WTC11 (cell line): ENCODE results near the gene MLX. TPM values are rescaled to one million over a fixed set of nuclear protein-coding genes. Genes with fewer than 3 reads are reported as not detected.

ENCODE experiments used
- ATF1 ChIP-seq: sonication (generic); formaldehyde crosslinking; IDR thresholded peaks from 2 replicates; pipeline ENCODE4 v1.8.1; 2023; ENCODE audit warnings: mild to moderate bottlenecking, moderate library complexity, missing genetic modification reagents
- CBFB ChIP-seq: sonication (generic); formaldehyde crosslinking; IDR thresholded peaks from 2 replicates; pipeline ENCODE4 v1.8.1; 2022; ENCODE audit warnings: mild to moderate bottlenecking, low read depth, missing genetic modification reagents
- CREM ChIP-seq: sonication (generic); formaldehyde crosslinking; IDR thresholded peaks from 2 replicates; pipeline ENCODE4 v1.8.1; 2022; ENCODE audit warnings: mild to moderate bottlenecking, missing genetic modification reagents, moderate library complexity
- ELF4 ChIP-seq: sonication (generic); formaldehyde crosslinking; IDR thresholded peaks from 2 replicates; pipeline ENCODE4 v1.8.1; 2022; ENCODE audit warnings: low read depth, mild to moderate bottlenecking, moderate library complexity, missing genetic modification reagents
- ETV6 ChIP-seq: sonication (generic); formaldehyde crosslinking; IDR thresholded peaks from 2 replicates; pipeline ENCODE4 v1.8.1; 2022; ENCODE audit warnings: mild to moderate bottlenecking, missing genetic modification reagents
- FOXP1 ChIP-seq: sonication (generic); formaldehyde crosslinking; IDR thresholded peaks from 2 replicates; pipeline ENCODE4 v1.8.0; 2022; ENCODE audit warnings: missing genetic modification reagents, mild to moderate bottlenecking, moderate library complexity, borderline replicate concordance
- GTF2I ChIP-seq: fragments of 250-450 bp; sonication (Bioruptor Pico); conservative IDR thresholded peaks from 2 replicates; pipeline ENCODE4 v1.4.0; 2021; ENCODE audit warnings: mild to moderate bottlenecking
- IRF2 ChIP-seq: sonication (generic); formaldehyde crosslinking; IDR thresholded peaks from 2 replicates; pipeline ENCODE4 v1.8.0; 2022; ENCODE audit warnings: low read depth, missing genetic modification reagents, borderline replicate concordance
- JAZF1 ChIP-seq: fragments of 250-450 bp; sonication (Bioruptor Pico); IDR thresholded peaks from 2 replicates; pipeline ENCODE4 v1.9.0; 2021; ENCODE audit warnings: moderate library complexity, mild to moderate bottlenecking, inconsistent platforms
- MYBL2 ChIP-seq: sonication (generic); formaldehyde crosslinking; IDR thresholded peaks from 2 replicates; pipeline ENCODE4 v1.8.1; 2023; ENCODE audit warnings: mild to moderate bottlenecking, moderate library complexity, missing genetic modification reagents
- NFATC4 ChIP-seq: fragments of 250-450 bp; sonication (Bioruptor Pico); IDR thresholded peaks from 2 replicates; pipeline ENCODE4 v1.9.0; 2021; ENCODE audit warnings: mild to moderate bottlenecking
- RELA ChIP-seq: sonication (generic); formaldehyde crosslinking; IDR thresholded peaks from 2 replicates; pipeline ENCODE4 v1.8.1; 2022; ENCODE audit warnings: missing genetic modification reagents, mild to moderate bottlenecking, borderline replicate concordance
- SMAD3 ChIP-seq: sonication (generic); formaldehyde crosslinking; IDR thresholded peaks from 2 replicates; pipeline ENCODE4 v1.8.0; 2022; ENCODE audit warnings: missing genetic modification reagents, mild to moderate bottlenecking, borderline replicate concordance
- SMAD4 ChIP-seq: sonication (generic); formaldehyde crosslinking; IDR thresholded peaks from 2 replicates; pipeline ENCODE4 v1.8.0; 2022; ENCODE audit warnings: mild to moderate bottlenecking, missing genetic modification reagents
- ZNF121 ChIP-seq: sonication (generic); formaldehyde crosslinking; IDR thresholded peaks from 2 replicates; pipeline ENCODE4 v1.8.0; 2023; ENCODE audit warnings: missing genetic modification reagents
- ZNF423 ChIP-seq: fragments of 250-450 bp; sonication (Bioruptor Pico); IDR thresholded peaks from 2 replicates; pipeline ENCODE4 v2.1.2; 2022; ENCODE audit warnings: mild to moderate bottlenecking, moderate library complexity
- total RNA-seq: library from RNA; stranded (reverse); gene quantifications from 3 replicates; pipeline ENCODE4 v1.2.3, GENCODE V29; 2021
- TF ChIP-seq, protein P1 (sequence below): sonication (generic); formaldehyde crosslinking; IDR thresholded peaks from 2 replicates; pipeline ENCODE4 v1.8.0; 2022; ENCODE audit warnings: mild to moderate bottlenecking, missing genetic modification reagents
- TF ChIP-seq, protein P2 (sequence below): fragments of 250-450 bp; sonication (Bioruptor Pico); IDR thresholded peaks from 2 replicates; pipeline ENCODE4 v1.8.0; 2021; ENCODE audit warnings: mild to moderate bottlenecking
- TF ChIP-seq, protein P3 (sequence below): sonication (generic); formaldehyde crosslinking; IDR thresholded peaks from 2 replicates; pipeline ENCODE4 v1.8.1; 2022; ENCODE audit warnings: mild to moderate bottlenecking, moderate library complexity, missing genetic modification reagents
- TF ChIP-seq, protein P4 (sequence below): fragments of 250-450 bp; sonication (Bioruptor Pico); IDR thresholded peaks from 2 replicates; pipeline ENCODE4 v1.9.0; 2021; ENCODE audit warnings: mild to moderate bottlenecking
- TF ChIP-seq, protein P5 (sequence below): sonication (generic); formaldehyde crosslinking; IDR thresholded peaks from 2 replicates; pipeline ENCODE4 v1.8.0; 2023; ENCODE audit warnings: missing genetic modification reagents, mild to moderate bottlenecking, borderline replicate concordance
- TF ChIP-seq, protein P6 (sequence below): sonication (generic); formaldehyde crosslinking; IDR thresholded peaks from 2 replicates; pipeline ENCODE4 v1.8.0; 2022; ENCODE audit warnings: mild to moderate bottlenecking, missing genetic modification reagents
- TF ChIP-seq, protein P7 (sequence below): sonication (generic); formaldehyde crosslinking; IDR thresholded peaks from 2 replicates; pipeline ENCODE4 v1.8.1; 2022; ENCODE audit warnings: mild to moderate bottlenecking, missing genetic modification reagents, moderate library complexity, borderline replicate concordance
- TF ChIP-seq, protein P8 (sequence below): sonication (generic); formaldehyde crosslinking; IDR thresholded peaks from 2 replicates; pipeline ENCODE4 v1.8.1; 2022; ENCODE audit warnings: missing genetic modification reagents, borderline replicate concordance
- TF ChIP-seq, protein P9 (sequence below): sonication (generic); formaldehyde crosslinking; IDR thresholded peaks from 2 replicates; pipeline ENCODE4 v1.8.1; 2023; ENCODE audit warnings: mild to moderate bottlenecking, missing genetic modification reagents, moderate library complexity

MLX gene
- total RNA-seq, 1 experiment from 2014 or later, result 34.9 TPM

DNA sequence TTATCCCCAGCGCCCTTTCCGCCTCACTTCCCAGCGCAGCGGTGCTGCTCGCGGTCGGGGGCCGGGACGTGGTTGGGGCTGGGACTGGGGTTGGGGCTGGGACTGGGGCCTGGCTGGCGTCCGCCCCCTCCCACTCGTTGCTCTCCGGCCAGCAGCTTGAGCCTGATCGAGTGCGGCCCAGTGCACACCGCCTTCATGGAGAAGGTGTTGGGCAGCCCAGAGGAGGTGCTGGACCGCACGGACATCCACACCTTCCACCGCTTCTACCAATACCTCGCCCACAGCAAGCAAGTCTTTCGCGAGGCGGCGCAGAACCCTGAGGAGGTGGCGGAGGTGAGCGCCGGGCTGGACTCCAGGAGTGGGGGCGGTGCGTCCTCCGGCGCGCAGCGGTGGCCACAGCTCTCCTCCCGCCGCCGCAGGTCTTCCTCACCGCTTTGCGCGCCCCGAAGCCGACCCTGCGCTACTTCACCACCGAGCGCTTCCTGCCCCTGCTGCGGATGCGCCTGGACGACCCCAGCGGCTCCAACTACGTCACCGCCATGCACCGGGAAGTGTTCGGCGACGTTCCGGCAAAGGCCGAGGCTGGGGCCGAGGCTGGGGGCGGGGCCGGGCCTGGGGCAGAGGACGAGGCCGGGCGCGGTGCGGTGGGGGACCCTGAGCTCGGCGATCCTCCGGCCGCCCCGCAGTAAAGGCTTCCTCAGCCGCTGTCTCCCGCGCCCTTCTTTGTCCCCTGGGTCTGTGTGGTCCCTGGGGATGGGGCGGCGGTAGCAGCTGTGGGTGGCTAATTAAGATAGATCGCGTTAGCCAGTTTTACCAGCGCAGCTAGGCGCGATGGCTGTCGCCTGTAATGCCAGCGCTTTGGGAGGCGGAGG is 12.4 kb upstream of the MLX start (continued):
- TF ChIP-seq ETV6 (CRISPR knock-in tag) (peak; percentile 93), RELA (no peak), NFATC4 (CRISPR knock-in tag) (no peak), ZNF423 (no peak), SMAD3 (CRISPR knock-in tag) (peak; percentile 80; the same call in 1 of the 2 replicates), ATF1 (CRISPR knock-in tag) (0 out of 2 replicates have a peak, but pooled peaks have one; percentile 21), SMAD4 (no peak), MYBL2 (peak; percentile 86; the same call in 1 of the 2 replicates), JAZF1 (CRISPR knock-in tag) (no peak), ZNF121 (no peak), CBFB (CRISPR knock-in tag) (peak; percentile 97), FOXP1 (peak; percentile 11; the same call in 1 of the 2 replicates), GTF2I (CRISPR knock-in tag) (no peak), IRF2 (CRISPR knock-in tag) (no peak), CREM (CRISPR knock-in tag) (peak; percentile 89; the same call in 1 of the 2 replicates), ELF4 (CRISPR knock-in tag) (no peak)
- TF ChIP-seq, protein P1, sequence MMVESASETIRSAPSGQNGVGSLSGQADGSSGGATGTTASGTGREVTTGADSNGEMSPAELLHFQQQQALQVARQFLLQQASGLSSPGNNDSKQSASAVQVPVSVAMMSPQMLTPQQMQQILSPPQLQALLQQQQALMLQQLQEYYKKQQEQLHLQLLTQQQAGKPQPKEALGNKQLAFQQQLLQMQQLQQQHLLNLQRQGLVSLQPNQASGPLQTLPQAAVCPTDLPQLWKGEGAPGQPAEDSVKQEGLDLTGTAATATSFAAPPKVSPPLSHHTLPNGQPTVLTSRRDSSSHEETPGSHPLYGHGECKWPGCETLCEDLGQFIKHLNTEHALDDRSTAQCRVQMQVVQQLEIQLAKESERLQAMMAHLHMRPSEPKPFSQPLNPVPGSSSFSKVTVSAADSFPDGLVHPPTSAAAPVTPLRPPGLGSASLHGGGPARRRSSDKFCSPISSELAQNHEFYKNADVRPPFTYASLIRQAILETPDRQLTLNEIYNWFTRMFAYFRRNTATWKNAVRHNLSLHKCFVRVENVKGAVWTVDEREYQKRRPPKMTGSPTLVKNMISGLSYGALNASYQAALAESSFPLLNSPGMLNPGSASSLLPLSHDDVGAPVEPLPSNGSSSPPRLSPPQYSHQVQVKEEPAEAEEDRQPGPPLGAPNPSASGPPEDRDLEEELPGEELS (CRISPR knock-in tag), result peak; percentile 88
- TF ChIP-seq, protein P2, sequence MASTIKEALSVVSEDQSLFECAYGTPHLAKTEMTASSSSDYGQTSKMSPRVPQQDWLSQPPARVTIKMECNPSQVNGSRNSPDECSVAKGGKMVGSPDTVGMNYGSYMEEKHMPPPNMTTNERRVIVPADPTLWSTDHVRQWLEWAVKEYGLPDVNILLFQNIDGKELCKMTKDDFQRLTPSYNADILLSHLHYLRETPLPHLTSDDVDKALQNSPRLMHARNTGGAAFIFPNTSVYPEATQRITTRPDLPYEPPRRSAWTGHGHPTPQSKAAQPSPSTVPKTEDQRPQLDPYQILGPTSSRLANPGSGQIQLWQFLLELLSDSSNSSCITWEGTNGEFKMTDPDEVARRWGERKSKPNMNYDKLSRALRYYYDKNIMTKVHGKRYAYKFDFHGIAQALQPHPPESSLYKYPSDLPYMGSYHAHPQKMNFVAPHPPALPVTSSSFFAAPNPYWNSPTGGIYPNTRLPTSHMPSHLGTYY, result no peak
- TF ChIP-seq, protein P3, sequence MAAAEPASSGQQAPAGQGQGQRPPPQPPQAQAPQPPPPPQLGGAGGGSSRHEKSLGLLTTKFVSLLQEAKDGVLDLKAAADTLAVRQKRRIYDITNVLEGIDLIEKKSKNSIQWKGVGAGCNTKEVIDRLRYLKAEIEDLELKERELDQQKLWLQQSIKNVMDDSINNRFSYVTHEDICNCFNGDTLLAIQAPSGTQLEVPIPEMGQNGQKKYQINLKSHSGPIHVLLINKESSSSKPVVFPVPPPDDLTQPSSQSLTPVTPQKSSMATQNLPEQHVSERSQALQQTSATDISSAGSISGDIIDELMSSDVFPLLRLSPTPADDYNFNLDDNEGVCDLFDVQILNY (CRISPR knock-in tag), result 0 out of 2 replicates have a peak, but pooled peaks have one; percentile 10
- TF ChIP-seq, protein P4, sequence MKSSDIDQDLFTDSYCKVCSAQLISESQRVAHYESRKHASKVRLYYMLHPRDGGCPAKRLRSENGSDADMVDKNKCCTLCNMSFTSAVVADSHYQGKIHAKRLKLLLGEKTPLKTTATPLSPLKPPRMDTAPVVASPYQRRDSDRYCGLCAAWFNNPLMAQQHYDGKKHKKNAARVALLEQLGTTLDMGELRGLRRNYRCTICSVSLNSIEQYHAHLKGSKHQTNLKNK (CRISPR knock-in tag), result no peak
- TF ChIP-seq, protein P5, sequence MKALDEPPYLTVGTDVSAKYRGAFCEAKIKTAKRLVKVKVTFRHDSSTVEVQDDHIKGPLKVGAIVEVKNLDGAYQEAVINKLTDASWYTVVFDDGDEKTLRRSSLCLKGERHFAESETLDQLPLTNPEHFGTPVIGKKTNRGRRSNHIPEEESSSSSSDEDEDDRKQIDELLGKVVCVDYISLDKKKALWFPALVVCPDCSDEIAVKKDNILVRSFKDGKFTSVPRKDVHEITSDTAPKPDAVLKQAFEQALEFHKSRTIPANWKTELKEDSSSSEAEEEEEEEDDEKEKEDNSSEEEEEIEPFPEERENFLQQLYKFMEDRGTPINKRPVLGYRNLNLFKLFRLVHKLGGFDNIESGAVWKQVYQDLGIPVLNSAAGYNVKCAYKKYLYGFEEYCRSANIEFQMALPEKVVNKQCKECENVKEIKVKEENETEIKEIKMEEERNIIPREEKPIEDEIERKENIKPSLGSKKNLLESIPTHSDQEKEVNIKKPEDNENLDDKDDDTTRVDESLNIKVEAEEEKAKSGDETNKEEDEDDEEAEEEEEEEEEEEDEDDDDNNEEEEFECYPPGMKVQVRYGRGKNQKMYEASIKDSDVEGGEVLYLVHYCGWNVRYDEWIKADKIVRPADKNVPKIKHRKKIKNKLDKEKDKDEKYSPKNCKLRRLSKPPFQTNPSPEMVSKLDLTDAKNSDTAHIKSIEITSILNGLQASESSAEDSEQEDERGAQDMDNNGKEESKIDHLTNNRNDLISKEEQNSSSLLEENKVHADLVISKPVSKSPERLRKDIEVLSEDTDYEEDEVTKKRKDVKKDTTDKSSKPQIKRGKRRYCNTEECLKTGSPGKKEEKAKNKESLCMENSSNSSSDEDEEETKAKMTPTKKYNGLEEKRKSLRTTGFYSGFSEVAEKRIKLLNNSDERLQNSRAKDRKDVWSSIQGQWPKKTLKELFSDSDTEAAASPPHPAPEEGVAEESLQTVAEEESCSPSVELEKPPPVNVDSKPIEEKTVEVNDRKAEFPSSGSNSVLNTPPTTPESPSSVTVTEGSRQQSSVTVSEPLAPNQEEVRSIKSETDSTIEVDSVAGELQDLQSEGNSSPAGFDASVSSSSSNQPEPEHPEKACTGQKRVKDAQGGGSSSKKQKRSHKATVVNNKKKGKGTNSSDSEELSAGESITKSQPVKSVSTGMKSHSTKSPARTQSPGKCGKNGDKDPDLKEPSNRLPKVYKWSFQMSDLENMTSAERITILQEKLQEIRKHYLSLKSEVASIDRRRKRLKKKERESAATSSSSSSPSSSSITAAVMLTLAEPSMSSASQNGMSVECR (CRISPR knock-in tag), result 0 out of 2 replicates have a peak, but pooled peaks have one; percentile 53
- TF ChIP-seq, protein P6, sequence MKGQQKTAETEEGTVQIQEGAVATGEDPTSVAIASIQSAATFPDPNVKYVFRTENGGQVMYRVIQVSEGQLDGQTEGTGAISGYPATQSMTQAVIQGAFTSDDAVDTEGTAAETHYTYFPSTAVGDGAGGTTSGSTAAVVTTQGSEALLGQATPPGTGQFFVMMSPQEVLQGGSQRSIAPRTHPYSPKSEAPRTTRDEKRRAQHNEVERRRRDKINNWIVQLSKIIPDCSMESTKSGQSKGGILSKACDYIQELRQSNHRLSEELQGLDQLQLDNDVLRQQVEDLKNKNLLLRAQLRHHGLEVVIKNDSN (CRISPR knock-in tag), result no peak
- TF ChIP-seq, protein P7, sequence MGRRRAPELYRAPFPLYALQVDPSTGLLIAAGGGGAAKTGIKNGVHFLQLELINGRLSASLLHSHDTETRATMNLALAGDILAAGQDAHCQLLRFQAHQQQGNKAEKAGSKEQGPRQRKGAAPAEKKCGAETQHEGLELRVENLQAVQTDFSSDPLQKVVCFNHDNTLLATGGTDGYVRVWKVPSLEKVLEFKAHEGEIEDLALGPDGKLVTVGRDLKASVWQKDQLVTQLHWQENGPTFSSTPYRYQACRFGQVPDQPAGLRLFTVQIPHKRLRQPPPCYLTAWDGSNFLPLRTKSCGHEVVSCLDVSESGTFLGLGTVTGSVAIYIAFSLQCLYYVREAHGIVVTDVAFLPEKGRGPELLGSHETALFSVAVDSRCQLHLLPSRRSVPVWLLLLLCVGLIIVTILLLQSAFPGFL, result no peak
- TF ChIP-seq, protein P8, sequence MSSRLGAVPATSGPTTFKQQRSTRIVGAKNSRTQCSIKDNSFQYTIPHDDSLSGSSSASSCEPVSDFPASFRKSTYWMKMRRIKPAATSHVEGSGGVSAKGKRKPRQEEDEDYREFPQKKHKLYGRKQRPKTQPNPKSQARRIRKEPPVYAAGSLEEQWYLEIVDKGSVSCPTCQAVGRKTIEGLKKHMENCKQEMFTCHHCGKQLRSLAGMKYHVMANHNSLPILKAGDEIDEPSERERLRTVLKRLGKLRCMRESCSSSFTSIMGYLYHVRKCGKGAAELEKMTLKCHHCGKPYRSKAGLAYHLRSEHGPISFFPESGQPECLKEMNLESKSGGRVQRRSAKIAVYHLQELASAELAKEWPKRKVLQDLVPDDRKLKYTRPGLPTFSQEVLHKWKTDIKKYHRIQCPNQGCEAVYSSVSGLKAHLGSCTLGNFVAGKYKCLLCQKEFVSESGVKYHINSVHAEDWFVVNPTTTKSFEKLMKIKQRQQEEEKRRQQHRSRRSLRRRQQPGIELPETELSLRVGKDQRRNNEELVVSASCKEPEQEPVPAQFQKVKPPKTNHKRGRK (CRISPR knock-in tag), result no peak
- TF ChIP-seq, protein P9, sequence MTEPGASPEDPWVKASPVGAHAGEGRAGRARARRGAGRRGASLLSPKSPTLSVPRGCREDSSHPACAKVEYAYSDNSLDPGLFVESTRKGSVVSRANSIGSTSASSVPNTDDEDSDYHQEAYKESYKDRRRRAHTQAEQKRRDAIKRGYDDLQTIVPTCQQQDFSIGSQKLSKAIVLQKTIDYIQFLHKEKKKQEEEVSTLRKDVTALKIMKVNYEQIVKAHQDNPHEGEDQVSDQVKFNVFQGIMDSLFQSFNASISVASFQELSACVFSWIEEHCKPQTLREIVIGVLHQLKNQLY (CRISPR knock-in tag), result no peak
